HG02852 (cell line): ENCODE results near the gene SRP9.
"Not testable (repeated sequence)": the region's sequence is repeated elsewhere in the genome, so short reads cannot be mapped to it uniquely, and the experiment has no call there.

Source experiments
- ATAC-seq: cut with Tn5 transposase; IDR thresholded peaks from one replicate; pipeline ENCODE4 v1.9.1; 2021; ENCODE audit warnings: mild to moderate bottlenecking, moderate library complexity; ENCODE audit not compliant: unreplicated experiment

The SRP9 gene

DNA sequence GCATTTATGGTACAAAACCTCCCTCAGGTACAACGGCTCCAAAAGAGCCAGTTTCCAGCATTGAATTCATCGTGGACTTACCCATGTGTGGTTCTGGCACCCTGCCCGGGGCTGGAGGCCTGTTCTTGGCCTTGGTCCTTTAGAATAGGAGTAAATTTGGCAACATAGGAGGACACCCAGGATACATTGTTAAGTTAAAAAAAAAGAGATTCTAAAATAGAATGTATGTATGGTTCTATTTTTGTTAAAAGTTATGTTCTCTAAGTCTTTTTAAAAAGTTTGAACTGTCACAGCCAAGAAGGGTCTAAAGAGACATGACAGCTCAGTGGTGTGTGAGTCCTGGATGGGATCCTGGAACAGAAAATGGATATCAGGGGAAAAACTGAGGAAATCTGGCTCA is 58.2 kb downstream of the SRP9 start:
- ATAC-seq: no peak

DNA sequence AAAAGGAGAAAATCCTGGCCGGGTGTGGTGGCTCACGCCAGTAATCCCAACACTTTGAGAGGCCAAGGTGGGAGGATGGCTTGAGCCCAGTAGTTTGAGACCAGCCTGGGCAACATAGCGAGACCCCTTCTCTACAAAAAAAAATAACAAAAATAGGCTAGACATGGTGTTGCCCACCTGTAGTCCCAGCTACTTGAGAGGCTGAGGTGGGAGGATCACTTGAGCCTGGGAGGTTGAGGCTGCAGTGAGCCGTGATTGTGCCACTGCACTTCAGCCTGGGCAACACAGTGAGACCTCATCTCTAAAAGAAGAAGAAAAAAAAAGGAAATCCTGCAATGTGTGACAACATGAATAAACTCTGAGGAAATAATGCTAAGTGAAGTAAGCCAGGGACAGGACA is 58.7 kb downstream of the SRP9 start:
- not testable (repeated sequence) for ATAC-seq

DNA sequence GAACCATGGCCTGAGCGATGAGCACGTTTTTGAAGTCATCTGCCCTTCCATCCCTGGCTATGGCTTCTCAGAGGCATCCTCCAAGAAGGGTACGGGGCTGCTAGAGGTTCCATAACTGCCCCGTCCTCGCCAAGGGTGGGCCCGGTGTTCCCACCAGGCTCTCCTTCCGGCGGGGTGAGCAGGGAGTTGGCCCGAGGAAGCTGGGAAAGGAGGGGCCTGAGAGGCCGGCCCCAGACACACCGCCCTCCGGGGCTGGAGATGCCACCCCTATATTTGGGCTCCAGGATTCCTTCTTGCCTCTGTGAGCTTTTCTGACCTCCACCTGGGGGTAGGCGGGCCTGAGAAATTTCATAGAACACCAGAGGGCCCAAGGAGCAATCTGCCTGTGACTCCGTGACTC is 61.2 kb downstream of the SRP9 start:
- no peak for ATAC-seq
